ENCODE results near the gene GJD2. TPM values are rescaled to one million over a fixed set of nuclear protein-coding genes. Genes with fewer than 3 reads are reported as not detected.

Gene GJD2
- total and polyA plus RNA-seq, 4 donors, result not detected

GRCh38 chr15:34733621-34734020 lies 21.2 kb downstream of the GJD2 start (continued):
- TF ChIP-seq CTCF (IDR thresholded peaks at IDR 0.05; ENCODE audit: low read depth, low read length, missing input control) (no peak), MAX (IDR thresholded peaks at IDR 0.05) (no peak), NR2F2 (IDR thresholded peaks at IDR 0.05) (no peak), FOXA2 (IDR thresholded peaks at IDR 0.05) (no peak)

DNA sequence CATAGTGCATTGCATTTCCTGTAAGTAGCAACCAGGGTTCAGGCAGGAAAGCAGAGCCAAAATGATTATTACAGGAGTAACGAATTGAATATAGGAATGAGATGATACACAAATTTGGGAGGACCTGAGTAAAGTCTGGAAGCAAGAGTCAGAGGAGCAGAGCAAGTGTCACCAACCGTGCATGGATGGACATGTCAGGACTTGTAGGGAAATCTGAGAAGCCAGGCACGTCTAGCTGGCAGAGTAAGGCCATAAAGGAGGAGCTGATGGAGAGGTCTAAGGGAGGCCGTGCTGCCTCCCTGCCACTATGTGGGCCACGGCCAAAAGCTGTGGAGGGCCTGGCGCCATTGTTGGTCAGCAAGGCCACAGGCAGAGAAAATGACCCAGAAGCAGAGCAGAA lies 22.4 kb downstream of the GJD2 start:
- DNase-seq (ENCODE audit: low spot score), result no peak
- H3K9me3 ChIP-seq (ENCODE audit: control insufficient read depth in 4 of 4, low read length in 3 of 4), result no peaks in the 10 kb centered on the region
- WGBS, result 76% methylated on average over 6 of the region's 6 CpGs
- H3K27me3 ChIP-seq (ENCODE audit: control insufficient read depth in 4 of 4, insufficient read depth in 4 of 4, low read length in 3 of 4), result peaks cover 0 to 2% (median 0%) of the 10 kb centered on the region in 4 donors
- TF ChIP-seq CTCF (IDR thresholded peaks at IDR 0.05; ENCODE audit: low read depth, low read length, missing input control) (no peak), RXRA (IDR thresholded peaks at IDR 0.05) (no peak), HNF4G (IDR thresholded peaks at IDR 0.05) (no peak), YY1 (IDR thresholded peaks at IDR 0.05) (no peak), MAX (IDR thresholded peaks at IDR 0.05) (no peak), GABPA (IDR thresholded peaks at IDR 0.05 in 1 of 2, conservative IDR thresholded peaks at IDR 0.05 in 1 of 2) (no peak), NR2F2 (IDR thresholded peaks at IDR 0.05) (no peak), ZBTB33 (IDR thresholded peaks at IDR 0.05) (no peak), FOXA1 (IDR thresholded peaks at IDR 0.05) (no peak), JUND (IDR thresholded peaks at IDR 0.05) (no peak), SP1 (IDR thresholded peaks at IDR 0.05) (no peak), FOXA2 (IDR thresholded peaks at IDR 0.05) (no peak)
- TF ChIP-seq, protein P1, sequence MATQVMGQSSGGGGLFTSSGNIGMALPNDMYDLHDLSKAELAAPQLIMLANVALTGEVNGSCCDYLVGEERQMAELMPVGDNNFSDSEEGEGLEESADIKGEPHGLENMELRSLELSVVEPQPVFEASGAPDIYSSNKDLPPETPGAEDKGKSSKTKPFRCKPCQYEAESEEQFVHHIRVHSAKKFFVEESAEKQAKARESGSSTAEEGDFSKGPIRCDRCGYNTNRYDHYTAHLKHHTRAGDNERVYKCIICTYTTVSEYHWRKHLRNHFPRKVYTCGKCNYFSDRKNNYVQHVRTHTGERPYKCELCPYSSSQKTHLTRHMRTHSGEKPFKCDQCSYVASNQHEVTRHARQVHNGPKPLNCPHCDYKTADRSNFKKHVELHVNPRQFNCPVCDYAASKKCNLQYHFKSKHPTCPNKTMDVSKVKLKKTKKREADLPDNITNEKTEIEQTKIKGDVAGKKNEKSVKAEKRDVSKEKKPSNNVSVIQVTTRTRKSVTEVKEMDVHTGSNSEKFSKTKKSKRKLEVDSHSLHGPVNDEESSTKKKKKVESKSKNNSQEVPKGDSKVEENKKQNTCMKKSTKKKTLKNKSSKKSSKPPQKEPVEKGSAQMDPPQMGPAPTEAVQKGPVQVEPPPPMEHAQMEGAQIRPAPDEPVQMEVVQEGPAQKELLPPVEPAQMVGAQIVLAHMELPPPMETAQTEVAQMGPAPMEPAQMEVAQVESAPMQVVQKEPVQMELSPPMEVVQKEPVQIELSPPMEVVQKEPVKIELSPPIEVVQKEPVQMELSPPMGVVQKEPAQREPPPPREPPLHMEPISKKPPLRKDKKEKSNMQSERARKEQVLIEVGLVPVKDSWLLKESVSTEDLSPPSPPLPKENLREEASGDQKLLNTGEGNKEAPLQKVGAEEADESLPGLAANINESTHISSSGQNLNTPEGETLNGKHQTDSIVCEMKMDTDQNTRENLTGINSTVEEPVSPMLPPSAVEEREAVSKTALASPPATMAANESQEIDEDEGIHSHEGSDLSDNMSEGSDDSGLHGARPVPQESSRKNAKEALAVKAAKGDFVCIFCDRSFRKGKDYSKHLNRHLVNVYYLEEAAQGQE (IDR thresholded peaks at IDR 0.05), result no peak
- no peak overlapping the region for H3K27ac ChIP-seq (ENCODE audit: low read depth in 1 of 2, low read length in 2 of 2)
- no peaks in the 10 kb centered on the region for H3K4me1 ChIP-seq (ENCODE audit: control insufficient read depth in 4 of 4, insufficient read depth in 4 of 4, low read length in 3 of 4)
- no peak overlapping the region for H3K4me3 ChIP-seq (ENCODE audit: low read depth in 1 of 3, low read length in 3 of 3)
- H3K36me3 ChIP-seq (ENCODE audit: control insufficient read depth in 4 of 4, insufficient read depth in 3 of 4, low read depth in 1 of 4, low read length in 3 of 4), result no peaks in the 10 kb centered on the region
- no peak overlapping the region for H3K9ac ChIP-seq (ENCODE audit: low read depth in 1 of 2, low read length in 2 of 2)
